Renal pelvis (tissue), 4 donors: ENCODE measurements around the gene C6orf136. TPM values are rescaled to one million over a fixed set of nuclear protein-coding genes. Genes with fewer than 3 reads are reported as not detected.

Source experiments
- DNase-seq: peaks from one replicate; pipeline ENCODE4 v3.0.0-alpha.2; 2013
- polyA plus RNA-seq, 3 donors: library from polyadenylated mRNA; unstranded; fragments of 120-200 nt; gene quantifications; one replicate each; pipeline ENCODE4 v1.2.1, GENCODE V29; 2013; ENCODE audit not compliant: insufficient read length in 3 of 3

Gene C6orf136
- polyA plus RNA-seq, 3 donors, result 17.6 to 25.5 (median 22.9) TPM

DNA sequence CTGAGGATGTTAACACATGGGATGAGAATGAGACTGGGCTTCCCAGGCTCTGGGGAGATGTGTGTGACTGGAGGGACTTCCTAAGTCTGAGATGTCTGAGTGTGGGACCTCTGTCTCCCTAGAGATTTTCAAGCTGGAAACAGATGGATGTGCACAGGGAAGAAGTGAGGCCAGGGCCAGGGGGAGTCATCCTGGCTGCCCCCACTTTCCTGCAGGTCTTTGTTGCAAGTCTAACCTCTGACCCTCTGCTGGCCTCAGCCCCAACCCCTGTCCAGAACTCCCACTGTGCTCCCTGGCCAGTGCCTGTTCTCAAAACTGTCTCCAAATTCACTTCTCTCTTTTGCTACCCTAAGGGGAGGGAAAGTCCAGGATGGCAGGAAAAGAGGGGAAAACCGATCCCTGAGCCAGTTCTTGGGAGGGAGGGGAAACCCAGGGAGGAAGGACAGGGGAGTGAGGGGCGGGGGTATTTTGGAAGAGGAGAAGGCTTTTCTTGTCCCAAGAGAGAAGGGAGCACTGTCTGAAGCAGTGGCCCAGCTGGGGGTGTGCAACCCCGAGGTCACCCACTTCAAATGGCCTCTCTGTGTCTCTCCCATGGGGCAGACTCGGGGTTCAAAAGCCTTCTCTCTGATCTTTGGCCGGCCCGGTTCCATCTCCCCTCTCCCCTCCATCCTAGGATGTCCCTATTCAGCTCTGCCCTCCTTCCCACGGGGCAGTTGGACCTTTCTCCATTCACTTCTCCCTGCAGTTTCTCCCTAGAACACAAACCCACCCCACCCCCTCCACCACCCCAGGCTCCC, 36.4 kb downstream of the C6orf136 start:
- no peak for DNase-seq

GRCh38 chr6:30683980-30684338, 37.0 kb downstream of the C6orf136 start:
- DNase-seq, result no peak

DNA sequence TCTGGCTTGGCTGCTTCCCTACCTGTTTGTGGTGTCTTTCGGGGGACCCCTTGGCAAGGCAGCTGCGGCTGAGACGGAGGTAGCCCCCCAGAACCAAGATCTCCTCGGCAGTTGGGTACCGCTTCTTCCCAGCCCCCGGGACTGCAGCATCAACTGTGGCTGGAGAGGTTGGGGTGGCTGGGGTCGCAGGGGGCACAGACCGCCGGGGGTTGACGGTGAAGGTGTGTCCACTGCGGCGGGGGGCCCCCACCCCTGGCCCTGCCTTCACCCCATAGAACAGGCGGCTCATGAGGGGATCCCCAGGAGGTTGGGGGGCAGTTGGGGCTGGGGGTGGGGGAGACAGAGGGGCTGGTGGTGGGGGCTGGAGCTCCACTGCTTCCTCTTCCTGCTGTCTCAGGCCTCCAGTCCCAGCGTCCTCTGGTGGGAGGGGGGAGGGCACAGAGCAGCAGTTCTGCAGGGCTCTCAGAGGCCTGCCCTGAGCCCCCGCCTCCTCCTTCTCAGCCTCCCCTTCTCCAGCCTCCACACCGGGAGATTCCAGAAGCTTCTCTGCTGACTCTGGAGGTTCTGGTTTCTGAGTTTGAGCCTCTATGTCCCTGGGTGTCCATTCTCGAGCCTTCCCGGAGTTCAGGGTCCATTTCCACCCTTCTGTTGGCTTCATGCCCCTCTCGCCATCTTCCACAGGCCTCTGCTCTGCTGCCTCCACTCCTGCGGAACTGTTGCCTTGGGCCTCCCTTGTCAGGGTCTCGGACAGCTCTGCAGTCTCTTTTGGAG, 37.6 kb downstream of the C6orf136 start:
- DNase-seq, result no peak

- DNase-seq, result no peak
Observed at GRCh38 chr6:30685157-30686008, 38.5 kb downstream of the C6orf136 start.

DNA sequence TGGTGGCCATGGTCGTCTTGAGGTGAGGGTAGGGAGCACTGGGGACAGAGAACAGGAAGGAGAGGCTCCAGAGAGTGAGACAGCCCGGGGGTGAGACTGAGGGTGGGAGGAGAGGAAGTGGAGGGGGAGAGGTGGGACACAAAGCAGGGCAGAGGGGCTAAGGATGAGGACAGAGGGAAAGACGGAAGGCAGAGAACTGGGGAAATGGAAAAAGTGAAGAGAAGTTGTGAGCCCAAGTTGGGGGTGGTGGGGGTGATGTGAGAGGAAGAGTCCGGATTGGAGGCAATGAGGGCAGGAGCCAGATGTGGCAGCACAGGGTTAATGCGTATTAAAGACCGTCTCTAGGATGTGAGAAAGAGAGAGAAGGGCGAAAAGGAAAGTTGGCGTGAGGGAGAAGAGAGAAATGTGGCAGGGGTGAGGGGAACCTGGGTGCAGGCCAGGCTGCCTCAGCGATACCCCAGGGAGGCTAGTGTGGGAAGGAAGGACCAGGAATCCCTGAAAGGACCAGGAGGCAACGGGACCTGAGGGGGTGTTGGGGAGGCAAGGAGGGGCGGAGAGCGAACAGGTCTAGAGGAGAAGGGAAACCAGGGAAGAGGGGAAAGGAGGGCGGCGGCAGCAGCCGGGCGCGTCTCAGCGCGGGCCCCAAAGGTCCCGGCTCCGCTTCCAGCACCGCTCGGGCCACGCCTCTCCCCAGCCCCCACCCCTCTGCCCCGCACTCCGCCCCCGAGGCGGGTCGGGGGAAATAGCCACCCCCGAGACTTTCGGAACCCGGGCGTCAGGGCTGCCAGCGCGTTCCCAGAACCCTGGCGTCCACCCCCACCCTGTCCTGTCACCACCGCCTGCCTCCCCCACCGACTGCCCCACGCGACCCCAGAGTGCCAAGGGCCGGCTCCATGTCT, 39.3 kb downstream of the C6orf136 start, which contains the start of gene PPP1R18:
Gene PPP1R18 (minus strand): TSS at position 637 of the 899 bp plus-strand sequence. CDS start 627 bp downstream, at position 10.
- DNase-seq, result peak; percentile 60

DNA sequence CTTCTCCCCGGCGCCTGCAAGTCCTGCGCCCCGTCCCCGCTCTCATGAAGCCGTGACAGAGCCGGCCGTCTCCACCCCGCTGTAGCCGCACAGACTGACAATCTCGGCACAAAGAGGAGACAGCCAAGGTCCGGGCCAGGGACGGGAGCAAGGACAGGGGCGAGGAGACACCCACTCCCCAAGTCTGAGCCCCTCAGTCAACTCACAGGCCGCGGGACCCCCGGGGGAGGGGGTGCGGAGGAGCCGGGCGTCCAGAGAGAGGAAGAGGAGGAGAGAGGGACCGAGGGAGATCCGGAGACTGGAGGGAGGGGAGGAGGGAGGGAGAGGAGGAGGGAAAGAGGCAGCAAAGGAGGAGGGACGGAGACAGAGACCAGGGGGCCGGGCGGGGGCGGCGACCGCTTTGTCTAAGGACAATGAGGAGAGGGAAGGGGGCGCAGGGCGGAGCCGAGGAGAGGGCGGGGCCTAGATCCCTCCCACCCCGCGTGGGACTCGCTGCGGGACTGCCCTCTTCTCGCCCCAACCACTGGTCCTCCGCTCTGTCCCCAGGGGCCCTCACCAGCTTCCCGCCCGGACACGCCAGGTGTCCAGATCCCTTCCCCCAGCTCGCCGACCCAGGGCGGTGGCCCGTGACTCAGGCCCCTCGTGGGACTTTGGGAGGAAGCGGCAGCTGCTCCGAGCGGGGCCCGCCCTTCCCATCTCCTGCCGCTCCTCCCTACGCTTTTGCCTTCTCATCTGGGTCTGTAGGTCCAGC, 40.1 kb downstream of the C6orf136 start:
- peak; percentile 91 for DNase-seq

- DNase-seq, result peak; percentile 33
Observed at GRCh38 chr6:30687659-30688431, 40.9 kb downstream of the C6orf136 start.

GRCh38 chr6:30688569-30688968, 41.6 kb downstream of the C6orf136 start:
- no peak for DNase-seq

GRCh38 chr6:30689022-30689865, 42.3 kb downstream of the C6orf136 start:
- no peak for DNase-seq

DNA sequence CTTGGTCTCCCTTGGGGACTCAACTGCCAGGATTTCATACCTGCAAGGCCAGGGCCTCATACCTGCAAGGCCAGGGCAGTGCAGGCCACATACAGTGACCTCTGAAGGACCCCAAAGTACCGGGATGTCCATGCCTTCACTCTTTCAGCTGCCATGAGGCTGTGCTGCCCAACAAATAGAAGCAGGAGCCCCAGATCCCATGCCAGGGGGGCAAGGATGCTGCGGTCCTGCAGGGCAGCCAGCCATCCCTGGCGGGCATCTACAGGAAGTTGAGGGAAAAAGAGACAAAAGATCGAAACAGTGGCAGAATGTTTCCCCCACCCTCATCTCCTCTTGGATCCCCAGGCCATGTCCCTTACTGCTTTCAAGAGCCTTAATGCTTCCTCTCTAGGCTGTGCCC, 43.1 kb downstream of the C6orf136 start:
- DNase-seq, result no peak

- peak; percentile 88 for DNase-seq
Observed at GRCh38 chr6:30690403-30691207, 43.7 kb downstream of the C6orf136 start, which contains the start of gene NRM. TSS of gene NRM (minus strand) at chr6:30690984. CDS start at chr6:30690974, 10 bp downstream.

- no peak for DNase-seq
Observed at GRCh38 chr6:30691208-30691847, 44.4 kb downstream of the C6orf136 start.

- no peak for DNase-seq
Observed at GRCh38 chr6:30696432-30696831, 49.5 kb downstream of the C6orf136 start.

DNA sequence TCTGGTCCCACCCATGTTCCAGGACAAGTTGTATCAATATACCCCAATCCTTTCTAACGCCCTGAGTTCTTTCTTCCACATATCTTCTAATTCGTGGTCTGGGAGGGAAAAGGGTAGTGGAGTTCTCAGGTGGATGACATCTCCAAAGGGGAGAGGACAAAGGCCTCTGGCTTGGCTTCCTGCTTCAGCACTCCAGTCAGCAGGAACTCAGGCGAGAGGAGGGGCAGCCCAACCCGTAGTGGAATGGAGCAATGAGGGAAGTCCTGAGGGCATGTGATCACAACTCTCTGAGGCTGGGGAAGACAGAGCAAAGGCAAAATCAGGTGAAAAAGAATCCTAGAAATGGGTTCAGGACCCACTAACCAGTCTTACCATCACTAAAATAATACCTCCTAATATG, 53.4 kb downstream of the C6orf136 start:
- DNase-seq, result no peak
